HG03442 (cell line): ENCODE measurements around the gene NEUROD2.

Source experiments
- ATAC-seq: cut with Tn5 transposase; IDR thresholded peaks from one replicate; pipeline ENCODE4 v1.9.1; 2021; ENCODE audit warnings: mild to moderate bottlenecking, moderate library complexity; ENCODE audit not compliant: unreplicated experiment

The NEUROD2 gene

GRCh38 chr17:39618956-39619785 is 11.5 kb upstream of the NEUROD2 start:
- no peak for ATAC-seq

GRCh38 chr17:39618246-39618913 is 10.7 kb upstream of the NEUROD2 start:
- no peak for ATAC-seq

- ATAC-seq: no peak
Observed at GRCh38 chr17:39617446-39618245, 9.9 kb upstream of the NEUROD2 start.

- no peak for ATAC-seq
Observed at GRCh38 chr17:39617100-39617445, 9.4 kb upstream of the NEUROD2 start.

GRCh38 chr17:39615434-39615833 is 7.7 kb upstream of the NEUROD2 start:
- no peak for ATAC-seq

DNA sequence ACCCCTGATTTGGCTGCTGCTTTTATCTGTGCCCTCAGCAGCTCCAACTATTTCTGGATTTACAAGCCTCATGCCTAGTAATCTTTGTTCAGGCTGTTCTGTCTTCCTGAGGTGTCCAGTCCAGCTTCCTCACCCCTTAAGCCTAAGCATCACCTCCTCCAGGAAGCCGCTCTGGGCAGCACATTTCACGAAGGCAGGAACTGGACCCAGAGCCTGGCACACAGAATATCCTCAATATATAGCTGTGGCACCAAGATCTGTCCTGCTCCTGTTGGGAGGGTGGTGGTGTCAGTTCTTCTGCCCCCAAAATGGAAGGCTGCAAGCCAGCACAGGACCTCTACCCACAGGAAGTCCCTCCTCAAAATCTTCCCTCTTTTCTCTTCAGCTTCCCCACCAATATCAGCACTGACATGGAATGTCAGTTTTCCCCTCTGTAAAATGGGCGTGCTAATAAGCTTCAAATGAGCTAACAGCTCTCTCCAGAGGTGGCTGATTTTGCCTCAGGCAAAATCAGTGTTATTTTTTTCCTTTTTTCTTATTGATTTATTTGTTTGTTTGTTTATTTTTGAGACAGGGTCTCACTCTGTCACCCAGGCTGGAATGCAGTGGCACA is 6.9 kb upstream of the NEUROD2 start:
- no peak for ATAC-seq

GRCh38 chr17:39612935-39613464 is 5.3 kb upstream of the NEUROD2 start:
- ATAC-seq: no peak

DNA sequence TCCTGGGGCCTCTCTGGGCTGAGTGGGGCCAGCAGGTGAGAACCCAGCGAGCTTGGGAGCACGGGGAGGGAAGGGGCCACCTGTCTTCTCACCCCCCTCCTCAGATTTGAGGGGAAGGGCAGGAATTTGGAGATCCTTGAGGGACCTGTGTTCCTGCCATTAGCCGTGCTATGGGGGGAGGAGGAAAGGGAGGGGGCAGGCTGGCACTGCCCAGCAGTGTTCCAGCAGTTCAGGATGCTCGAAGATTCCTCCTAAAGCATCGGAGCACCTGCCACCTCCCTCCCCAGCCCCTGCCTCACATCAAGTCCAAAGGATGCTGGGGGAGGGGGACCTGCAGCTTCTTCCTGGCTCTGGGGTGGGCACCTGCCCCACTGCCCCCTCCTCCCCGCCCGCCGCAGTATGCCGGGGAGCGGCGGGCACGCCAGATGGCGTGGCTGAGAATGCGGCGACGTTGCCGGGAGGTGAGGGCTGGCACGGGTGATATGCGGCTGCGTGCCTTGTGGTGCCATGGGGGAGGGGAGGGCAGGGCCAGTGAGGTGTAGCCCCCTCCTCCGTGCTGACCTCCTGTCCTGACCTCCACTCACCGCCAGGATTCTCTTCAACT is 4.7 kb upstream of the NEUROD2 start:
- no peak for ATAC-seq

DNA sequence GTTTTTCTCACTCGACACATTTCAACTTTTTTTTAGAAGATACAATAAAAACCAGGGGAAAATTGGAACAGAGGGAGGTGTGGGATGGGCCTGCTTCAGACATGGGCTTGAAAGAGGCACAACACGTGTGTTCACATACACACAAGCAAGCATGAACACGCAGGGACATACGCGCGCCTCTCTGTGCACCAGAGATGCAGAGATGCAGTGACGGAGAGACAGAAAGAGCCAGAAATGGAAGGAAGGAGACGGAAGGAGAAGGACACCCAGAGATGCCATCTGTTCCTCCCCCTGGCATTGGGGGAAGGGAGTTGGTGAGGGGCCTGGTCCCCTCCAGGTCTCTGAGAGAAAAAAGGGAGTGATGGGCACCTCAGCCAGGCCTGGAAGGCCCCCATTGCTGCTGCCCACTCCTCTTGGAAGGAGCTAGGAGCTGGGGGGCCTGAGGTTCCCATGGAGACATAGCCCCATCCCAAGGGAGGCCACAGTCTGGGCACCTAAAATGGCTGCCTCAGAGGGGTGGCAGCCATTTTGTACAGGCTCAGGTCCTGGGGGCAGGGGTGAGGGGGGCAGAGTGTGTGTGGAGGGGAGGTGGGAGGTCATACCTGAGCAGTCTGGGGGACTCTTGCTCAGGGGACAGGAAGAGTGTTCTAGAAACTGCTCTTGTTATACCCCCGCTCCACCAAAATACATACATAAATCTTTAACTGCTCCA is 3.8 kb upstream of the NEUROD2 start:
- ATAC-seq: no peak

- ATAC-seq: no peak
Observed at GRCh38 chr17:39609416-39610025, 1.8 kb upstream of the NEUROD2 start.

DNA sequence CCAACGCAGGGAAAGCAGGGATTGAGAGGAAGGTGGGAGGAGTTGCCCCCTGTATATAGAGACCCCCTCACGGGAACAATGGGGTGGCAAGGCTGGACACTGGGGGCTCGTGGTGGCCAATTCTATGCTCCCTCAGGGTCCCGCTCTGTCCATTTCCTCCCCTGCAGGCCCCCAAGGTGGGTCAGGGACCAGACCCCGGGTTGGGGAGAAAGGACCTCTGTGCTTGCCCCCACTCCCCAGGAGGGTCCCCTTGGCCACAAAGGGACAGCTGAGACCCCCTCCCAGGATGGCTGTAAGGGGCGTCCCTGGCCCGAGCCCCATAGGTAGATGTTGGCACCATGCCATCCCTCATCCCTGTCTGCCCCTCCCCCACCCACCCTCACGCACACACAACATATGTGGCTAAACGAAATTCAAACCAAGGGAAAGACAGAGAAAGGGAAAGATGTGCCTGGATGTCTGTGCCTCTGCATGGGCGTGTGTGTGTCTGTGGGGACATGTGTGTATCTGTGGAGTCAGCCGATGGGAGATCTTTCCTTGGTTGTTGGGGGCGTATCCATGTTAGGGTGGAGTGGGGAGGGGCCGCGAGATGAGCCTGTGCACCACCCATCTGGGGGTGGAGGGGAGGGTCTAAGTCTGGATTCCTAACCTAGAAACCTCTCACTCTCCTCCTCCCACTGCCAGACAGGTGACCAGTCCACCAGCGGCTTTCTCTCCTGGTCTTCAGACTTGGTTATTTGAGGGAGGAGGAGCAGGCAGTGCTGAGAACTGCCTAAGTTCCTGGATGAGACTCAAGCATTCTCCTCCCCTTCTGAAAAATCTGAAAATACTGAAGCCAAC is 642 bp upstream of the NEUROD2 start:
- no peak for ATAC-seq

- ATAC-seq: no peak
Observed at GRCh38 chr17:39607057-39607850, 466 bp downstream of the NEUROD2 start.

DNA sequence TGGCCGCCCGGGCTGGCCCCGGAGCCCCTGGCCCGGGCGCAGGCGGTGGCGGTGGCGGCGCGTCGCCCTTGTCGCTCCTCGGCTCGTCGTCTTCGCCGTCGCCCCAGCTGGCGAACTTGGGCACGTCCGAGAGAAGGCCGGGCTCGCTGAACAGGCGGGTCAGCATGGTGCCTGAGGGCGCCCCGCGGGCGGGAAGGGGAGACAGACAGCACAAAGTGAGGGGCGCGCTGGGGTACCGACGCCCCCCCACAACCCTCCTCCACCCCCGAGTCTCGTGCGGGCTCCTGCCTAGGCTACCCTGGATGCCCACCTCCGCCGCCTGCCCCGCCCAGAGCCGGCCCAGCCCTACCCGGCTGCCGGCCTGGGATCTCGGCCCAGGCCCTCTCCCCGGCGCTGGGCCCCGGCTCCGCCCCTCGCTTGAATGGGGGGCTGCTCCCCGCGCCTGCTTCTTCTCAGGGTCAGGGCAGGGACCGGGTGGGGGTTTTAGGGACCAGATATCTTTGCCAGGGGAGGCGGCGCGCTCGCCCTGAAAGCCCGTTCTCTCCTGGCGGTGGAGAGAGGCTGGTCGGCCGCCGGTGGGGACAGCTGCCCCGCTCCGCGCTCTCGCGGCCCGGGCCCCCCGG is 1.2 kb downstream of the NEUROD2 start:
- no peak for ATAC-seq

DNA sequence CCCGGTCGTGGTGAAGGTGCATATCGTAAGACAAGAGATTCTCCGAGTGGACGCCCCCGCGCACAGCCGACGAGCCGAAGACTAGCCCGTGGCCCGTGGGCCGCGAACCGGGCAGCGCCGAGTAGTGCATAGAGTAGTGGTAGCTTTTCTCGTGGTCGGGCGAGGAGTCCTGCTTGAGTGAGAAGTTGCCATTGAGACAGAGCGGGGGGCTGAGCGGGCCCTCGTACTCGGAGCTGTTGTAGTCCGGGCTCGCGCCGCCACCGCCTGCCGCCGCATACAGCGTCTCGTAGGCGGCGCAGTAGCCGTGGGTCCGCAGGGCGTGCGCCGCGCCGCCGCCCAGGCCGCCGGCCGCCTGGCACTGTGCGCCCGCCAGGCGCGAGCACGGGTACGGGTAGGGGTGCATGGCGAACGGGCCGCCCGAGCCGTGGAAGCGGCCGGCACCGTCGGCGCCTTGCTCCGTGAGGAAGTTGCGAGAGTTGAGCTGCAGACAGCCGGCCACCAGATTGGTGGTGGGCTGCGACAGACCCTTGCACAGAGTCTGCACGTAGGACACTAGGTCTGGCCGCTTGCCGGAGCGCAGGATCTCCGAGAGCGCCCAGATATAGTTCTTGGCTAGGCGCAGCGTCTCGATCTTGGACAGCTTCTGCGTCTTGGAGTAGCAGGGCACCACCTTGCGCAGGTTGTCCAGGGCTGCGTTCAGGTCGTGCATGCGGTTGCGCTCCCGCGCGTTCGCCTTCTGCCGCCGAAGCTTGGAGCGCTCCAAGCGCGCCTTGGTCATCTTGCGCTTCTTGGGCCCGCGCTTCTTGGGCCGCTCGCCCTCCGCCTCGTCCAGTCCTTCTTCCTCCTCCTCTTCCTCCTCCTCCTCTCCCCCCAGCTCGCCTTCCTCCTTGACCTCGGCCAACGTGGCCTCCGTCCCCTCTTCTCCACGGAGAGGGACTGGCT is 2.0 kb downstream of the NEUROD2 start:
- ATAC-seq: no peak

GRCh38 chr17:39604911-39605491 is 2.7 kb downstream of the NEUROD2 start:
- no peak for ATAC-seq
